IPS-15b (cell line): ENCODE data around the gene ST7.

Experiments
- H3K27me3 ChIP-seq: one replicate; pipeline ENCODE4 v1.6.1; 2013; ENCODE audit warnings: low read length; ENCODE audit not compliant: control insufficient read depth, insufficient read depth
- H3K36me3 ChIP-seq: one replicate; pipeline ENCODE4 v1.6.1; 2013; ENCODE audit warnings: low read length; ENCODE audit not compliant: control insufficient read depth, insufficient read depth
- H3K4me1 ChIP-seq: one replicate; pipeline ENCODE4 v1.6.1; 2013; ENCODE audit warnings: mild to moderate bottlenecking, low read length; ENCODE audit not compliant: control insufficient read depth, insufficient read depth
- H3K4me3 ChIP-seq: one replicate; pipeline ENCODE4 v1.5.1; 2013; ENCODE audit warnings: low read depth, low read length
- H3K9ac ChIP-seq: one replicate; pipeline ENCODE4 v1.6.1; 2013; ENCODE audit warnings: low read depth, mild to moderate bottlenecking, low read length
- H3K9me3 ChIP-seq: one replicate; pipeline ENCODE4 v1.6.1; 2013; ENCODE audit warnings: mild to moderate bottlenecking, low read length; ENCODE audit not compliant: control insufficient read depth, insufficient read depth

ST7 gene

DNA sequence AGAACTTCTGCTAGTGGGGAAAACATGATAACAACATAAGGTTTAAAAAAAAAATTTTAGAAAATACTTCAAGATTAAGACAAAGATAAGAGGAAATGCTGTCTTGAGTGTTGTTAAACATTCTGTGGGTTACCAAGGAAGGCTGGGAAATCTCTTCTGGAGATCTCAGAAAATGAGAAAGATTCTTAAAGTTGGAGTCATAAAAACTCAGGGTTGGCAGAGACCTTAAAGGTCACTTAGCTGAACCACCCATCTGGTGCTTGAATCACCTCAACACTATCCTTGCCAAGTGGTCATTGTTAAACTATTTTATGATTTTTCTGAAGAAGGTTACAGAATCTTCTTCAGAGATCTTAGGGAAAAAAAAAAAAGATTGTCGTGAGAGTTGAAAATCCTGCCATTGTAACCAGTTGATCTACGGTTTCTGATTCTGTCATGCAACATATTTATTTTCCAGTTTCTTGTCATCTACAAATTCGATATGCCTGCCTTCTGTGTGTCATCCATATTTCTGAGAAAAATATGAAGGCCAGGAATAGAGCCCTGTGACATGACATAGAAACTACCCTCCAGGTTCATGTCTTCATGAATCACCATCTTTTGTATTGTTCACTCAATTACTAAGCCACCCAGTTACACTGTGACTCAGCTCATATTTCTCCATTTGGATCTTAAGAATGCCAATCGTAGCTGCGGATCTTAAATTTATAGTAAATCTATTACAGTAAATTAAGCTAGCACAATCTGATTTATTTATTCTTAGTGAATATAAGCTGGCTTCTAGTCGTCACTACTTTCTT lies 179.2 kb downstream of the ST7 start:
- Histone ChIP-seq H3K9me3 (no peaks in the 10 kb centered on the region), H3K4me3 (no peak overlapping the region), H3K4me1 (no peaks in the 10 kb centered on the region), H3K27me3 (no peaks in the 10 kb centered on the region), H3K36me3 (no peaks in the 10 kb centered on the region), H3K9ac (no peak overlapping the region)

DNA sequence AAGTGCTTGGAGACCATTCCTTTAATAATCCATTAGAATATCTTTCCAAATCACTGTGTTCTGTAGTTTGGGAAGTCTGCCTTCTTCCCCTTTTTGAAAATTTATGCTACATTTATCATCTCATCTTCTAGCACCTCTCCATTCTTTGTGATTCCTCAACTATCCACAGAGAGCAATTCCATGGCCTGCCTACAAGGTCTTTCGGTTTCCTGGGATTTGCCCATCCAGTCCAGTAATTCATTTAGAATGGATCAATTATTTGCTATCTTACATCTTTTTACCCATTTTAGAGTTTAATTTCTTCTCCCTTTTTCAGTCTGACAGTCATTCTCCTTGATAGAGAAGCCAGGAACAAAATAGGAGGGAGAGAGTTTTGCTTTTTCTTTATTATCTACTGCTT lies 179.8 kb downstream of the ST7 start:
- H3K9me3 ChIP-seq = no peaks in the 10 kb centered on the region
- H3K4me1 ChIP-seq = peaks cover 4% of the 10 kb centered on the region
- no peaks in the 10 kb centered on the region for H3K36me3 ChIP-seq
- H3K9ac ChIP-seq = no peak overlapping the region
- H3K27me3 ChIP-seq = no peaks in the 10 kb centered on the region
- H3K4me3 ChIP-seq = no peak overlapping the region

DNA sequence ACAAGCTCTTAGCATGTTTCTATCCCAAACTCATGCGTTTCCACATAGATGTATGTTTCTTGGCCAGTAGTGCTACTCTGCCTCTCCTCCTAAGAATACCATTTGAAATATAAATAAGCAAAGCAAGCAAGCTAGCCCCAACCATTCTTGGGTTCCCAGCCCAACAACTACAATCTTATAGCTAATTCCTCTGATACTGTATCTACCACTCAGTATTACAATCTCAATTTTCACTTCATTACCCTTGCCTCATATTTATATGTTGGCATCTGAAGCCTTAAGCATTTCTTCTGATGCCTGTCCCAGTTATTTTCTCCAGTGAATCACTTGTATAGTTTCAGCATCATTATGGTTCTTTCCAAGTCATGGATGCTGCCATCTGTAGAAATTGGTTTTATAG lies 181.1 kb downstream of the ST7 start:
- H3K9me3 ChIP-seq = no peaks in the 10 kb centered on the region
- H3K4me3 ChIP-seq = no peak overlapping the region
- no peaks in the 10 kb centered on the region for H3K27me3 ChIP-seq
- peaks cover 12% of the 10 kb centered on the region for H3K4me1 ChIP-seq
- no peaks in the 10 kb centered on the region for H3K36me3 ChIP-seq
- H3K9ac ChIP-seq = no peak overlapping the region

DNA sequence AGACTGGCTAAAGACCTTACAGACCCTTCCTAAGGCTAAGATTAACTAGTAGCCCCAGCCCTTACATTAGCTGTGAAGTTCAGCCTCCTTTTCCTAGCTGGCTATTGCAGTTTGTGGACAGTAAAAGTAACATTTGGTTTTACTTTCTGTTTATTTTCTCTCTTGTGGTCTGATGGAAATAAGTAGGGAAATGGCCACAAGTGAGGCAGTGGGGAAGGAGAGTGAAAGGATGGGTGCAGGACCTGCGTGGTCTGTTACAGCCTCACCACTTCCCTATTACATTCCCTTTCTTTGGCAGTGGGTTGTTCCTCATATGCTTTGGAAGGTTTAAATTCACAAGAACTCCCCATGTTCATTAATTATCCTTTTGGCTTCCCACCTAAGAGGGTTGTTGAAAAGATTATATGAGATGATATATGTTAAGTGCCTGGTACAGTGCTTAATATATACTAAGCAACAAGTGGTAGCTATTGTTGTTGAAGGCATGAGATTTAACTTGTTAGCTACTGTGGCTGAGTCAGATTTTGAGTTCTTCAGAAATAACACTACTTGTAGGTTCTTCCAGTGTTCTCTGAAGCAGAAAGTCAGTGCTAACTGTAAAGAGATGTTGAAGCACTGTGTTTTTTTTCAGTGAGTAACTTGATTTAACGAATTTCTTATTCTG lies 181.7 kb downstream of the ST7 start:
- Histone ChIP-seq H3K36me3 (no peaks in the 10 kb centered on the region), H3K9ac (no peak overlapping the region), H3K27me3 (no peaks in the 10 kb centered on the region), H3K4me1 (peaks cover 17% of the 10 kb centered on the region), H3K9me3 (no peaks in the 10 kb centered on the region), H3K4me3 (no peak overlapping the region)

DNA sequence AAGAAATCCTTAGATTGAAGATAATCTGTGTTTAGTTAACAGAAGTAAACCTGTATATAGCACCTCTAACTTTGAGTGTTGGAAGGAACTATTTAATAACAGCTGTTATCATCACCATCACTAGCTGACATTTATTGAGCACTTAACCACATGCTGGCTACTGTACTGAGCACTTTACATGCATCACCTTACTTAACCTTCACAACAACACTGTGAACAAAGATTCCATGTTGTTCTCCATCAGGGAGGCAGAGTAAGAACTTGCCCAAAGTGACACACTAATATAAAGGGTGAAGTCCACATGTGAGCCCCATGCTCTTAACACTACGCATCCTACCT lies 182.2 kb downstream of the ST7 start:
- peaks cover 17% of the 10 kb centered on the region for H3K4me1 ChIP-seq
- H3K9ac ChIP-seq = no peak overlapping the region
- no peaks in the 10 kb centered on the region for H3K27me3 ChIP-seq
- no peak overlapping the region for H3K4me3 ChIP-seq
- no peaks in the 10 kb centered on the region for H3K9me3 ChIP-seq
- no peaks in the 10 kb centered on the region for H3K36me3 ChIP-seq

DNA sequence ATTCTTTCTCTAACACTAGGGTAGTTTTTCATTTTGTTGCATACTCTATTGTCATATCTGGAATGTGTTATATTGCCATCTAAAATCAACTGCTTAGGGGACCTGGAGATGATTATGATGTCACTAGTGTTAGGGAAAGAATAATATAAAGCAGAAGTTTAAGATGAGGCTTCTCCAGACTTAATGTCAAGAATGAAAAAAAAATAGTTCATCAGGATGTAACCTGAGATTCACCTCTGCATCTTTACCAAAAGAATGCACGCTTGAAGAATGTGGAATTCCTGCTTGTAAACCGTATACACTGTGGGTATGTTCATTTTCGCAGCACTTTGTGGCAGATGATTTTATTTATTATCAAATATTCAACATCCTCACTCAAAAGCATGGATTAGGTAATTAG lies 184.6 kb downstream of the ST7 start:
- Histone ChIP-seq H3K4me3 (no peak overlapping the region), H3K27me3 (no peaks in the 10 kb centered on the region), H3K9me3 (no peaks in the 10 kb centered on the region), H3K9ac (no peak overlapping the region), H3K36me3 (no peaks in the 10 kb centered on the region), H3K4me1 (peaks cover 21% of the 10 kb centered on the region)

DNA sequence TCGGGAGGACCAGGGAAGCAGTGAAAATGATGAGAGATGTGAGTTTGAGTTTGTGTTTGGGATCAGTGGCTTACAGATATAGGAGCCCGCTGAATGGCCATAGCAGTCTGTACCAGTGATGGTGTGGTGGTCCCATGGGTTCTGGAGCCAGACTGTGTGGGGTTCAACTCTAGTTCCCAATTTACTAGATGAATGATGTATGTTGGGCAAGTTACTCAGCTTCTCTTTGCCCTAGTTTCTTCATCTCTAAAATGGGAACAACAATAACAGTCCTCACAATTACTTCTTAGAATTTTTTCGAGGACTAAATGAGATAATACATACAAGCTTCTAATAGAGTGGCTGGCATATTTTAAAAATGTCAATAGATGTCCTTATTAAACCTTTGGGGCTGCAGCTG lies 185.2 kb downstream of the ST7 start:
- Histone ChIP-seq H3K9me3 (no peaks in the 10 kb centered on the region), H3K4me3 (no peak overlapping the region), H3K4me1 (peaks cover 24% of the 10 kb centered on the region), H3K27me3 (no peaks in the 10 kb centered on the region), H3K36me3 (no peaks in the 10 kb centered on the region), H3K9ac (no peak overlapping the region)

DNA sequence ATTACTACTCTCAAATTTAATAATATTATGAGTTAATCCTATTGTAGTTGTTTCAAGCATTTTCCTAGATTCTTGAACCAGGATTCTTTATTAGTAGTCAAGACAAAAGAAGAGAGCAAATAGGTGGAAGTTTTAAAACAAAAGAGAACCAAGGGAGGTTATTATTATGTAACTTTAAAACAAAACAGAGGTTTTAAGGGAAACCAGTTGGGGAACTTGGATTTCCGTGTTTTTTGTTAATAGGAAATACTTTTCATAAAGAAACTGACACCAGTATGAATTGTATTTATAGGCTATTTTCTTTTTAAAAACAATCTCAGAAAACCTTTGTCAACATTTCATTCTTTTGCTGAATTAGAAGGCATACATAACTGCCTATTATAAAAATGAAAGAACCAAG lies 185.7 kb downstream of the ST7 start:
- Histone ChIP-seq H3K9ac (no peak overlapping the region), H3K27me3 (no peaks in the 10 kb centered on the region), H3K4me1 (peaks cover 24% of the 10 kb centered on the region), H3K36me3 (no peaks in the 10 kb centered on the region), H3K9me3 (no peaks in the 10 kb centered on the region), H3K4me3 (no peak overlapping the region)

DNA sequence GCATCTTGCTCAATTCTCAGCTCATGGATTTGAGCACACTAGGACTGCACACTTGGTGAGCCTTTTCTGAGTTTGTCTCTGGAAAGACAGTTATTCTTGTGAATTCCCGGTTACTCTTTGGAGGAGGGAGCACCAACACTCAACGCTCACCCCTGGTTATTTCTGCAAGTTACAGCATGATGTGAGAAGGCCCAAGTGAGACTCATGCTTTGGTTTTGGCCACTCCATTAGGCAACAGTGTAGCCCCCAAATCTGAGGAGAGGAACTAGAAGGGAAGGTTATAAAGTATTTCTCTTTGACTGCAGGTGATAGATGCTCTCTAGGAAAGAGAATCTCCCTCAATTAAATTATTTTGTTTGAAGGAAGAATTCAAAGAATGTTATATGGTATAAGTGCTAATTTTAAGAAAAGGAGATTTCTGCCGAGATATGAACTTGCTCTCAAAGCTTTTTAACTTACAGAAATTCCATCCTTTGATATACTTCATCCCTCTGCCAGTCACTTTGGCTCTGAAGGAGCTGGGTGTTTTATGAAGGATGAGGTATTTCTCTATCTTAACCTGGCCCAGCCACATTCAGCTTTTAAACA lies 186.2 kb downstream of the ST7 start:
- Histone ChIP-seq H3K4me3 (no peak overlapping the region), H3K9me3 (no peaks in the 10 kb centered on the region), H3K36me3 (no peaks in the 10 kb centered on the region), H3K9ac (no peak overlapping the region), H3K27me3 (no peaks in the 10 kb centered on the region), H3K4me1 (peaks cover 24% of the 10 kb centered on the region)

DNA sequence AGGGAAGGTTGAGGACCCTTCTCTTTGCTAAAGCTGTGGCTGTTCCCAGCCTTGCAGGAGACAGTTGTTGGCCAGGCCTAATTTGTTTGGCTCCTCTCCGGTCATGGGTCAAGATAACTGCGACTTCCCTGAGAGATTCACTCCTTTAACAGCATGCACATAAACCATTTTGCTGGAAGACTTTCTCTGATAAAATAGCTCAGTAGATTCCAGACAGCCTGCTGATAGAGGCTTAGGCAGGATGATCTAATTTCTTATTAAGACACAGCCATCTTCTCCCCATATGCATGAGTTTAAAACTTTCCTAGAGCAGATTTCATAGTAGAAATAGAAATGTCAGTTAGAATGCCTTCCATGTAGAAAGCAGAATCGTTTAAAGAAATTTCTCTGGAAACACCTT lies 187.6 kb downstream of the ST7 start:
- Histone ChIP-seq H3K27me3 (no peaks in the 10 kb centered on the region), H3K4me1 (peaks cover 24% of the 10 kb centered on the region), H3K36me3 (no peaks in the 10 kb centered on the region), H3K9me3 (no peaks in the 10 kb centered on the region), H3K9ac (no peak overlapping the region), H3K4me3 (no peak overlapping the region)

DNA sequence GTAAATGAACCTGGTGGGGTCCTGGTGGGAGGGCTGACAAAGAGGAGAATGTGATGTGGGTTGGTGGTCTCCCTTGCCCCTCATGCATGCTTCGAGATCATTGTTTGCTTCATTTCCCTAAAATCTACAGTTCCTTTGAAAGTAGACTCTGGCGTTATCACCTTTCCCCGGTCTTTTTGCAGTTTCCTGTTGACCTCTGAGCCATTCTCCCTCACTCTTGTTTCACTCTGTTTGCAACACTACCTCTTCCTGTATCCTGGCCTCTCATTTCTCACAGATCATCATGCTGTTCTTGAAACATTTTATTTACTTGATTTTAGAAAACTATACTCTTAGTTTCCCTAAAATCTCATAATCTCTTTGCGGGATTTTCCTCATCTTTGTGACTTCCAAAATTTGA lies 189.8 kb downstream of the ST7 start:
- Histone ChIP-seq H3K9me3 (no peaks in the 10 kb centered on the region), H3K4me1 (peaks cover 20% of the 10 kb centered on the region), H3K4me3 (no peak overlapping the region), H3K9ac (no peak overlapping the region), H3K36me3 (no peaks in the 10 kb centered on the region), H3K27me3 (no peaks in the 10 kb centered on the region)

DNA sequence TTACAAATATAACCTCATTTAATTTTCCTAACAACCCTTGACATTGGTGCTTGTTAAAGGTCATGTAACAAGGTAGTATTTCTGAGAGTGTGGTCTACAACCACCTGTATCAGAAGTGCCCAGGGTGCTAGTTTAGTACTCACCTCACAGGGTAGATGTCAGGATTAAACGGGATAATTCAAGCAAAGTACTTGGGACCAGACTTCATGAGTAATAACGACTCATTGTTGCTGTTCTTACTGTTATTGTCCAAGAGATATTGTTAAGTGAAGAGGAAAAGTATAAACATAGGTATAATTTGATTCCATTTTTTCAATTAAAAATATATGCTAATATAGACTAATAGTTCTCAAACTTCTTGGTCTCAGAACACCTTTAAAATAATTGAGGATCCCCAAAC lies 190.3 kb downstream of the ST7 start:
- Histone ChIP-seq H3K27me3 (no peaks in the 10 kb centered on the region), H3K9ac (no peak overlapping the region), H3K4me3 (no peak overlapping the region), H3K4me1 (peaks cover 16% of the 10 kb centered on the region), H3K9me3 (no peaks in the 10 kb centered on the region), H3K36me3 (no peaks in the 10 kb centered on the region)
